PC-3 (cell line): ENCODE measurements around the gene UBE2E2.

ENCODE experiments used
- CTCF ChIP-seq: fragments of 300-600 bp; sonication (generic); conservative IDR thresholded peaks from 2 replicates; pipeline ENCODE4 v1.5.1; 2017; ENCODE audit warnings: antibody characterized with exemption, low read depth, mild to moderate bottlenecking, low read length
- EZH2 ChIP-seq: fragments of 300-600 bp; sonication (generic); IDR thresholded peaks from one replicate; pipeline ENCODE4 v1.6.1; 2017; ENCODE audit warnings: antibody characterized with exemption, mild to moderate bottlenecking, low read length; ENCODE audit not compliant: unreplicated experiment

DNA sequence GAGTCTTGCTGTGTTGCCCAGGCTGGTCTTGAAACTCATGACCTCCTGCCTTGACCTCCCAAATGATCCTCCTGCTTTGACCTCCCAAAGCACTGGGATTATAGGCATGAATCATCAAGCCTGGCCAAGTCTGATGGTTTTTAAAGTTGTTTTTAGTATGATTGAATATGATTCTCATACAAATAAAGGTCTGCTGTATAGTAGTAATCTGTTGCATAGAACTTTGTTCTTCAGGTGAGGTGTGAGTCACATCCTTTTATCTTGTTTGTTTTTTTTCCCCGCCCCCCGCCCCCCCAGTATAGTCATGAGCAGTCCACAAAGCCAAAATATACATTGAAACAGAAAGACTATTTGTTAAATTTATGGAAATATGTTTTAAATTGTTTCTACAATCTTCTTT is 39.0 kb downstream of the UBE2E2 start:
- TF ChIP-seq CTCF (no peak), EZH2 (no peak)
